Astrocyte (in vitro differentiated cells and primary cell): ENCODE results near the gene TTLL9.

Experiments used
- EZH2 ChIP-seq: IDR thresholded peaks from 2 replicates; pipeline ENCODE4 v1.6.1; 2012; ENCODE audit warnings: mild to moderate bottlenecking, low read length, inconsistent platforms; ENCODE audit not compliant: insufficient read depth
- TF ChIP-seq, protein P1 (sequence below): IDR thresholded peaks from 2 replicates; pipeline ENCODE4 v1.5.1; 2011; ENCODE audit warnings: low read depth, mild to moderate bottlenecking, inconsistent platforms, low read length, moderate library complexity; ENCODE audit not compliant: insufficient read depth

DNA sequence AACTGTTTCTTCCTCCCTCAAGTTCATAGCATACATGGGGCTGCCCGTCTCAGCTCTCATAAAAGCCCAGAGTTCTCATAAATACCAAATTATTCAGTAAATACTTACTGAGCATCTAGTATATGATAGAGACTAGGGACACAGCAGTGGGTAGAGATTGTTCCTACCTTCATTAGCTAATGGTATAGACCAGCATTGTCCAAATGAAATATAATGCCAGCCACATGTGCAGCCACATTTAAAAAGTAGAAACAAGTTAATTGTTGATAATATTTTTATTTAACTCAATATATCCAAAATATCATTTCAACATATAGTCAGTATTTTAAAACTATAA, 1.2 kb downstream of the TTLL9 start:
- TF ChIP-seq, protein P1, sequence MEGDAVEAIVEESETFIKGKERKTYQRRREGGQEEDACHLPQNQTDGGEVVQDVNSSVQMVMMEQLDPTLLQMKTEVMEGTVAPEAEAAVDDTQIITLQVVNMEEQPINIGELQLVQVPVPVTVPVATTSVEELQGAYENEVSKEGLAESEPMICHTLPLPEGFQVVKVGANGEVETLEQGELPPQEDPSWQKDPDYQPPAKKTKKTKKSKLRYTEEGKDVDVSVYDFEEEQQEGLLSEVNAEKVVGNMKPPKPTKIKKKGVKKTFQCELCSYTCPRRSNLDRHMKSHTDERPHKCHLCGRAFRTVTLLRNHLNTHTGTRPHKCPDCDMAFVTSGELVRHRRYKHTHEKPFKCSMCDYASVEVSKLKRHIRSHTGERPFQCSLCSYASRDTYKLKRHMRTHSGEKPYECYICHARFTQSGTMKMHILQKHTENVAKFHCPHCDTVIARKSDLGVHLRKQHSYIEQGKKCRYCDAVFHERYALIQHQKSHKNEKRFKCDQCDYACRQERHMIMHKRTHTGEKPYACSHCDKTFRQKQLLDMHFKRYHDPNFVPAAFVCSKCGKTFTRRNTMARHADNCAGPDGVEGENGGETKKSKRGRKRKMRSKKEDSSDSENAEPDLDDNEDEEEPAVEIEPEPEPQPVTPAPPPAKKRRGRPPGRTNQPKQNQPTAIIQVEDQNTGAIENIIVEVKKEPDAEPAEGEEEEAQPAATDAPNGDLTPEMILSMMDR, result no peak
- no peak for TF ChIP-seq EZH2
